Vein endothelial cell (primary cell): ENCODE measurements around the gene OR52E6. TPM values are rescaled to one million over a fixed set of nuclear protein-coding genes. Genes with fewer than 3 reads are reported as not detected.

Source experiments
- total RNA-seq: library from RNA; depleted of rRNA; stranded (reverse); fragments of >200 nt; gene quantifications from 2 replicates; pipeline ENCODE4 v1.2.3, GENCODE V29; 2012

The OR52E6 gene
- total RNA-seq = not detected in 2 replicates

DNA sequence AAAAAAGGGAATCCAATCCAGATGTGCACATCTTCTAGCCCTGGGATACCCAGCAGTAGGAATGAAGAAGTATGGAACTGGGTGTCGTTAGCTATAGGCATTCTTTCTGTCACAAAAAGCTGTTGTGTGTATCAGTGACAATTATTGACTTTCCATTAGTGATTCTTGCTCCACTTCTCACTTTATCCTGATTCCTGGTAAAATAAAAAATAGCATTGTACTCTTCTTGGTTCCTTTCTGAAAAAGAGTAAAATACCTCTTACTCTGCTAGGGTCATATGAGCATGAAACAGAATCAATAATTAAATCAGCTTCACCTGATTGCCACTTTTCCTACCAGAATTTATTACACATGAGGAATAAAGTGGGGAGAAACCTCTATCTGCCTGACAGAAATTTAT, at the start of gene OR52E6:
OR52E6 (minus strand) TSS at position 101 of the 400 bp plus-strand sequence; CDS start at position 101, 0 bp downstream.

DNA sequence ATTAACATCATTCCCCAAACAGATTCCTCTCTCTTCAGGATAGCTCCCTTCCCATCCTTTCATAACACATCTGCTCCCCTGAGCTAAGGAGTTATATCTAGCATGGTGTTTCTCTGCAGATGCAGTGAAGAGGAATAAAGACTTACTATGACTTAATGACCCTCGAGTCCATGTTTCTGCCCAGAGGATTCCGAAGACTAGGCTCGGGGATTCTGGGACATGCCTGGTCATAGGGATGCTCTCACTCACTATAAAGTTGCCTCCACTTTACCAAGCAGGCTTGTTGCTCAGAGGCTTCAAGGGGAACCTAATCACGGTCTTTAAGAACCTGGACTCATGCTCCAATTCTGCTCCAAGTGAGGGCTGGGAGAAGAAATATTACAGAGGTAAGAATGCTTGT, 38.6 kb upstream of the OR52E6 start, which contains the start of gene OR52E4:
OR52E4 (plus strand) TSS at position 301 of the 400 bp plus-strand sequence. CDS start 3,664 bp downstream, outside the sequence.

DNA sequence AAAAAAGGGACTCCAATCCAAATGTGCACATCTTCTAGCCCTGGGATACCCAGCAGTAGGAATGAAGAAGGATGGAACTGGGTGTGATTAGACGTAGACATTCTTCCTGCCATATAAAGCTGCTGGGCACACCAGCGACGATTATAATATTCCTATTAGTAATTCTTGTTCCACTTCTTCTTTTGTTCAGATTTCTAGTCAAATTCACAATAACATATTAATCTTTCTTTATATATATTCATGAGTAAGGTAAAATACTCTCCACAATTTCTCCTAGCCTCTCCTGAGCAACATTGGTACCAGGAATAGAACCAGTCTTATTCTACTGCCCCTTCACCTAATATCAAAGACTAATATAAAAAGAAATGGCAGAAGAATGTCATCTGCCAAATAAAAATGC, 15.9 kb upstream of the OR52E6 start, which contains the start of gene OR52E8:
OR52E8 (minus strand) TSS at position 101 of the 400 bp plus-strand sequence; CDS start at position 101, 0 bp downstream.

DNA sequence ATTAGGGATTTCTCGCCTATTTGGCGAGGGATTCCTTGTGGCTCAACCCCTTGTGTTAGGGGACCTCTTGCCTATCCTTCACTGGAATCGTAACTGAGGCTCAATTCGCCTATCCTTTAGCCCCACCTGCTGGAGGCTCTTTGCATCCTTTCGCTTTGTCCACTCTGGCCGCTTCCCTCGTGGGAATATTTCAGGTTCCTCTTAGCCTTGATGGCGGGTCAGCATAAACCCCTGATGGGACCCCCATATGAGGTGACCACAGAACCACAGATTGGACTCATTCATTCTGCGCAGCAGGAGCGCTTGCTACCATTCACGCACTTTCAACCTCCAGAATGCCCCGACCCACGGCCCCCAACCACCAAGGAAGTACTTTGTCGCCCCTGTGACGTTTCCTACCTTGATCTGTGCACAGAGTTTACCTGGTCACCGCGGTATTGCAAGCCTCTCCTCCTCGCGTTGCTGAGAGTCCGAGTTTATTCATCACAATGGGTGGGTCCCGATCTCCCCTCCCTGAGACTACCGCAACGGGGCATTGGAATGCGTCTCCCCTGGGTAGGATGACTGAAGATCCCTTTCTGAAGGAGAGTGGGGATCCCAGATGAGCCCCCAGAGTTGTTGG, 33.1 kb downstream of the OR52E6 start, which contains the start of gene OR52N2:
OR52N2 (plus strand) TSS at position 425 of the 622 bp plus-strand sequence. CDS start 11,412 bp downstream, outside the sequence.

GRCh38 chr11:5791165-5791564, 50.5 kb downstream of the OR52E6 start, which contains the start of gene OR52N1:
Gene OR52N1 (minus strand): TSS chr11:5791265. CDS start chr11:5788816, 2,449 bp downstream.

Other genes starting within 250 kb of the OR52E6 start
- gene TRIM6, start 245.3 kb downstream of the OR52E6 start, total RNA-seq = 2.1 and 2.3 TPM in 2 replicates
- gene TRIM34, start 216.9 kb downstream of the OR52E6 start, total RNA-seq = 11.3 and 13.1 TPM in 2 replicates
- 81.9 and 89.2 TPM in 2 replicates for gene TRIM5, start 156.8 kb downstream of the OR52E6 start, total RNA-seq
- gene TRIM22, start 152.1 kb downstream of the OR52E6 start, total RNA-seq = 112 and 131 TPM in 2 replicates
- gene OR56B1, start 105.4 kb downstream of the OR52E6 start, total RNA-seq = not detected in 2 replicates
- not detected in 2 replicates for gene OR52N4, start 87.7 kb downstream of the OR52E6 start, total RNA-seq
- not detected in 2 replicates for gene OR52N5, start 58.5 kb downstream of the OR52E6 start, total RNA-seq
- not detected in 2 replicates for gene OR52N1, start 50.6 kb downstream of the OR52E6 start, total RNA-seq
- not detected in 2 replicates for gene OR52N2, start 33.0 kb downstream of the OR52E6 start, total RNA-seq
- not detected in 2 replicates for gene OR52E8, start 15.8 kb upstream of the OR52E6 start, total RNA-seq
- gene OR52E4, start 38.7 kb upstream of the OR52E6 start, total RNA-seq = not detected in 2 replicates
- not detected in 2 replicates for gene OR52E5, start 51.3 kb upstream of the OR52E6 start, total RNA-seq
- not detected in 2 replicates for gene OR56A3, start 100.4 kb upstream of the OR52E6 start, total RNA-seq
- gene OR56A5, start 126.6 kb upstream of the OR52E6 start, total RNA-seq = not detected in 2 replicates
- not detected in 2 replicates for gene OR52L1, start 145.1 kb upstream of the OR52E6 start, total RNA-seq
- not detected in 2 replicates for gene OR56A4, start 165.0 kb upstream of the OR52E6 start, total RNA-seq
- not detected in 2 replicates for gene OR56A1, start 188.9 kb upstream of the OR52E6 start, total RNA-seq